Measurements from ENCODE around the gene SLC24A2.

Gene SLC24A2

GRCh38 chr9:19754921-19755320 is 33.9 kb downstream of the SLC24A2 start:
- no peak for DNase-seq

- DNase-seq: peak in 1 of 2 donors; percentile 19
Observed at GRCh38 chr9:19748278-19749126, 40.3 kb downstream of the SLC24A2 start.

GRCh38 chr9:19746223-19746622 is 42.6 kb downstream of the SLC24A2 start:
- no peak for DNase-seq

GRCh38 chr9:19741178-19741577 is 47.7 kb downstream of the SLC24A2 start:
- DNase-seq: no peak
